NT2/D1 (cell line): ENCODE results near the gene IGFBP5.

ENCODE experiments used
- DNase-seq: peaks from one replicate; pipeline ENCODE4 v3.0.0-alpha.2; 2011; ENCODE audit warnings: low read depth, low spot score
- H3K27me3 ChIP-seq: 2 replicates; pipeline ENCODE4 v1.6.0; 2011; ENCODE audit warnings: mild to moderate bottlenecking; ENCODE audit not compliant: insufficient read length, insufficient read depth
- H3K36me3 ChIP-seq: 2 replicates; pipeline ENCODE4 v1.6.1; 2011; ENCODE audit warnings: mild to moderate bottlenecking, low read length, mixed read lengths; ENCODE audit not compliant: insufficient read depth, insufficient read length
- H3K4me1 ChIP-seq: 2 replicates; pipeline ENCODE4 v1.5.1; 2011; ENCODE audit not compliant: insufficient read depth, insufficient read length
- H3K4me3 ChIP-seq: 2 replicates; pipeline ENCODE4 v1.5.1; 2011; ENCODE audit warnings: low read depth; ENCODE audit not compliant: insufficient read length
- H3K9ac ChIP-seq: 2 replicates; pipeline ENCODE4 v1.6.0; 2011; ENCODE audit warnings: low read depth; ENCODE audit not compliant: insufficient read length
- H3K9me3 ChIP-seq: 2 replicates; pipeline ENCODE4 v1.5.1; 2011; ENCODE audit warnings: mild to moderate bottlenecking, low read length; ENCODE audit not compliant: insufficient read depth
- SUZ12 ChIP-seq: IDR thresholded peaks from 2 replicates; pipeline ENCODE4 v1.6.1; 2011; ENCODE audit not compliant: insufficient read length, insufficient read depth; ENCODE audit errors: extremely low read depth
- YY1 ChIP-seq: IDR thresholded peaks from 2 replicates; pipeline ENCODE4 v1.6.1; 2011; ENCODE audit not compliant: insufficient read length, insufficient read depth
- ZNF274 ChIP-seq: IDR thresholded peaks from 2 replicates; pipeline ENCODE4 v1.6.1; 2011; ENCODE audit warnings: mild to moderate bottlenecking, low read depth, low read length

The IGFBP5 gene

GRCh38 chr2:216626168-216626874, 69.0 kb downstream of the IGFBP5 start:
- Histone ChIP-seq H3K36me3 (no peaks in the 10 kb centered on the region), H3K9me3 (no peaks in the 10 kb centered on the region), H3K4me3 (no peak overlapping the region), H3K9ac (no peak overlapping the region), H3K27me3 (no peaks in the 10 kb centered on the region), H3K4me1 (no peaks in the 10 kb centered on the region)
- DNase-seq, result no peak
- TF ChIP-seq SUZ12 (no peak), ZNF274 (no peak), YY1 (no peak)

- no peak for DNase-seq
- Histone ChIP-seq H3K4me3 (no peak overlapping the region), H3K9ac (no peak overlapping the region), H3K27me3 (no peaks in the 10 kb centered on the region), H3K9me3 (no peaks in the 10 kb centered on the region), H3K4me1 (peaks cover 3% of the 10 kb centered on the region), H3K36me3 (no peaks in the 10 kb centered on the region)
- no peak for TF ChIP-seq ZNF274
- no peak for TF ChIP-seq YY1
- no peak for TF ChIP-seq SUZ12
These were observed 71.1 kb downstream of the IGFBP5 start for GRCh38 chr2:216624251-216624650.

- TF ChIP-seq SUZ12 (no peak), YY1 (no peak)
- Histone ChIP-seq H3K36me3 (no peaks in the 10 kb centered on the region), H3K27me3 (no peaks in the 10 kb centered on the region), H3K9ac (no peak overlapping the region), H3K4me1 (peaks cover 6% of the 10 kb centered on the region), H3K9me3 (no peaks in the 10 kb centered on the region), H3K4me3 (no peak overlapping the region)
- no peak for DNase-seq
These were observed 72.8 kb downstream of the IGFBP5 start for GRCh38 chr2:216622526-216622925.
